GOT3 (cell line): ENCODE data around the gene SERPINA5.

Experiments
- DNase-seq: peaks from one replicate; lab custom pipeline; 2025; ENCODE audit warnings: mixed read lengths; lab: John Stamatoyannopoulos, UW

SERPINA5 gene

GRCh38 chr14:94548999-94549985 lies 31.9 kb upstream of the SERPINA5 start:
- DNase-seq, result peak; percentile 3

- no peak for DNase-seq
Observed at GRCh38 chr14:94550041-94550440, 31.2 kb upstream of the SERPINA5 start.

- DNase-seq, result no peak
Observed at GRCh38 chr14:94555991-94556390, 25.2 kb upstream of the SERPINA5 start.

- no peak for DNase-seq
Observed at GRCh38 chr14:94557327-94557726, 23.9 kb upstream of the SERPINA5 start.

GRCh38 chr14:94558842-94559241 lies 22.4 kb upstream of the SERPINA5 start:
- DNase-seq, result no peak

- no peak for DNase-seq
Observed at GRCh38 chr14:94559638-94560290, 21.5 kb upstream of the SERPINA5 start.

- DNase-seq, result no peak
Observed at GRCh38 chr14:94560291-94560665, 20.9 kb upstream of the SERPINA5 start.

GRCh38 chr14:94560751-94561655 lies 20.2 kb upstream of the SERPINA5 start, which contains the start of gene SERPINA4:
Gene SERPINA4 (plus strand): TSS chr14:94561442. CDS start chr14:94563483, 2,041 bp downstream.
- no peak for DNase-seq

- no peak for DNase-seq
Observed at GRCh38 chr14:94561656-94562010, 19.6 kb upstream of the SERPINA5 start.

- no peak for DNase-seq
Observed at GRCh38 chr14:94562022-94562421, 19.2 kb upstream of the SERPINA5 start.

GRCh38 chr14:94562941-94563883 lies 18.0 kb upstream of the SERPINA5 start:
- DNase-seq, result no peak

- no peak for DNase-seq
Observed at GRCh38 chr14:94564381-94564780, 16.8 kb upstream of the SERPINA5 start.

- no peak for DNase-seq
Observed at GRCh38 chr14:94568186-94568585, 13.0 kb upstream of the SERPINA5 start.

- no peak for DNase-seq
Observed at GRCh38 chr14:94569381-94570001, 11.7 kb upstream of the SERPINA5 start.

- DNase-seq, result no peak
Observed at GRCh38 chr14:94570002-94570400, 11.2 kb upstream of the SERPINA5 start.

GRCh38 chr14:94570440-94570839 lies 10.8 kb upstream of the SERPINA5 start:
- no peak for DNase-seq

- DNase-seq, result no peak
Observed at GRCh38 chr14:94571395-94571794, 9.8 kb upstream of the SERPINA5 start.

GRCh38 chr14:94571950-94572349 lies 9.3 kb upstream of the SERPINA5 start:
- no peak for DNase-seq

GRCh38 chr14:94572637-94573303 lies 8.5 kb upstream of the SERPINA5 start:
- DNase-seq, result no peak
